HG03066 (cell line): ENCODE data around the gene KIAA1549.

Source experiments
- ATAC-seq: cut with Tn5 transposase; IDR thresholded peaks from one replicate; pipeline ENCODE4 v1.9.1; 2021; ENCODE audit warnings: low read depth; ENCODE audit not compliant: unreplicated experiment

KIAA1549 gene

DNA sequence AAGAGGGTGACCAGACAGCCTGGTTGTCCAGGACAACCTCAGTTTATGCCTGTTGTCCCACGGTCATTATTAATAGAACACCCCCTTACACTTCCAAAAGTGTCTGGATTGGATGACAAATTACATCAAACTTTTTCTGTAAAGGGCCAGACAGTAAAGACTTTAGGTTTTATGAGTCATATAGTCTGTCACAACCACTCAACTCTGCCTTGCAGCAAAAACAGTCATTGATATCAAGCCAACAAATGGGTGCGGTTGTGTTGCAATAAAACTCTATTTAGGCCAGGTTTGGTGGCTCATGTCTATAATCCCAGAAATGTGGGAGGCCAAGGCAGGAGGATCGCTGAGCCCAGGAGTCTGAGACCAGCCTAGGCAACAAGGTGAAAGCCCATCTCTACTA, 116.5 kb downstream of the KIAA1549 start:
- no peak for ATAC-seq

DNA sequence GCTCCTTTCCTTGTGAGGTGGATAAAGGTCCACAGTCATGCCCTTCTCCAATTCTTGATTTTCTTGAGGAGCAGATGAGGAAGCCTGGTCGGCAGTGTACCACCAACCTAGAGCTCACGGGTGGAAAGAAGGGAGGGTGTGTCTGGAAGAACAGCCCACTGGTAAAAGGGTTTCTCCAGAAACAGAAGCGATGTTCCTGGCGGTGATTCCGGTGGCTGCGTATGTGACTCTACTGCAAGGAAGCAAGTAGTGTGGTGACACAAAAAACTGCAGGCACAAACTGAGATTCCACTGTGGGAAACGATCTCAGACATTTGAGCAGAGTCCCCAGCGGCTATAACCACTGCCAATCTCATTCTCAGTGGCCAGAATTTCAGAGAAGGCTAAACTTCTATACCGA, 117.3 kb downstream of the KIAA1549 start:
- no peak for ATAC-seq

DNA sequence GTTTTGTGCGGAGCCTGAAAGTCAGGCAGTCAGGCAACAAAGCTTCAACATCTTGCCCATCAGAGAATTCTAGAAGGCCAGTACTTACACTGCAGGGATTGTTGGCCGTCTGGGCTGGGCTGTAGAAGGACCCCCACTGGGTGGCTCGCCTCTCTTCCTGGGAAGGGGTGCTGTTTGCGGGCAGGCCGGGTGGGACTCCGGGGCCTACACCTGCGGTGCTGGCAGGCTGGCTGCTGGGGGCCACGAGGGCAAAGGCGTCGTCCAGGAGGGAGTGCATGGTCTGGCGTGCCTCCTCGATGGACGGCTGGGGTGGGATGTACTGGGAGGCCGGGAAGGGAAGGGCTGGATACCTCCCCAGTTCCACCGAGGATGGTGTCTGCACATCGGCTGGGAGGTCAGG, 120.1 kb downstream of the KIAA1549 start:
- ATAC-seq, result no peak

DNA sequence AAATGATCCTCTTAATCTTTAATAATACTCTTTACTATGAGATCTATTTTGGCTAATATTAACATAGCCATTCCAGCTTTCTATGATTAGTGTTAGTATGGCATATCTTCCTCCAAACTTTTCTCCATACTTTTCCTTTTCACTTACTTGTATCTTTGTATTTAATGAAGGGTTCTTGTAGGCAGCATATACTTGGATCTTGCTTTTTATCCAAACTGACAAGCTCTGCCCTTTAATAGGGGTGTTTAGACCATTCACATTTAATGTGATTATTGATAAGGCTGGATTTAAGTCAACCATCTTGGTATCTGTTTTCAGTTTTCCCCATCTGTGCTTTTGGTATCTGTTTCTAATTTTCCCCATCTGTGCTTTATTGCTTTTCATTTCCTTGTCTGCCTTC, 123.5 kb downstream of the KIAA1549 start:
- no peak for ATAC-seq

DNA sequence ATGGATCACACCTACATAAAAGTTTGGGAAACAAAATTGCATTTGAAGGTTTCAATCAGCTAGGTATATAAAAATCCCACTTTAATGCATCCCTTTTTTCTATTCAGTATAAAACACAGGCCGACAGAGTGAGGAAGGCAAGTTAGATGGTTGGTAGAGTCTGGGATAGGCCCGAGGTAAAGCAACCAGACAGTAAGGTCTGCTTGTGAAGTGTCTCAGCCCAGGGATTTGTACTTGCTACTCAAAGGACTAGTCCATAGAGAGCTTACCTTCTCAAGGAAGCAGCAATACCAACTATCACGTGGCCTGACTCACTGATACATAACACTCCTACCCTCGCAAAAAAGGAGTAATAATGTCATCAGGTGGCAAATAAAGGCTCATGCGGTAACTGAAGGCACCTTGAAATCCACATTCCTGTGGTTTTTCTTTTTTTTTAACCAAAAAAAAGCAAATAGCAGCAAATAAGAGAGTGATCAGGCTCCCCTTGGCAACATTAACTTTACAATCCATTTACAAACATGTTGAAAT, 127.0 kb downstream of the KIAA1549 start:
- ATAC-seq, result no peak

DNA sequence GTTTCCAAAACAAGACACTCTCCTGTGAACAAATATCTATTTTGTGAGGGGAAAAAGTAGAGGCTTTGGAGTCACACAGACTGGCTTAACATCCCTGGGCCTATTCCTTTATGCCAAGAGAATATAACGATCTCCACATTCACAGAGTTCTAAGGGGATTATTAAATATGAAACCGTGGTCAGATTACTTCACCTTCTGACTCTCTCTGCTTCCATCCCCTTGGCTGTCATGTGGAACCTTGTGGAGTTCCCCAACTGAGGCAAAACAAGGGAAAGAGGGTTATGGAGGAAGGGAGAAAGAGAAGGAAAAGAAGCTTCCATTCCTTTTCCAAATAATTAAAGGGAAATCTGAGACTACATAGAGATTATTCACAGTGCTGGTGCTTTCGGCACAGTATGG, 127.7 kb downstream of the KIAA1549 start:
- ATAC-seq, result no peak

DNA sequence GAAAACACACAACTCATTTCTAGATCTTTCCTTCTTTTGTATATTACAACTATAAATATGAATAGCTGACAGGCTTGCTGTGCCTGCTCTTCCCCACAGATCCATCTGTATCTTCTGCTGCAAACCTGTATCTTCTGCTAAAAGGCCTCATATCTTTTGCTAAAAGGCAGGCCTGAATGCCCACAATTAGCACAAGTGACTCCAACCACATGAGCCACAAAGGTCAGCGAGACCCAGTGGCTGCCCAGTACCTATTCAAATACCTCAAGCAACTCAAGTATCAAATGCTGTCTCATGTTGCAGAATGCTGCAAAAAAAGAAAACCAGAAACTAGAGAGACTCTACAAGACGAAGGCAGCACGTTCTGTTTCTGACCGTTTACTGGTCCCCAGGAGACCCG, 128.7 kb downstream of the KIAA1549 start:
- no peak for ATAC-seq

DNA sequence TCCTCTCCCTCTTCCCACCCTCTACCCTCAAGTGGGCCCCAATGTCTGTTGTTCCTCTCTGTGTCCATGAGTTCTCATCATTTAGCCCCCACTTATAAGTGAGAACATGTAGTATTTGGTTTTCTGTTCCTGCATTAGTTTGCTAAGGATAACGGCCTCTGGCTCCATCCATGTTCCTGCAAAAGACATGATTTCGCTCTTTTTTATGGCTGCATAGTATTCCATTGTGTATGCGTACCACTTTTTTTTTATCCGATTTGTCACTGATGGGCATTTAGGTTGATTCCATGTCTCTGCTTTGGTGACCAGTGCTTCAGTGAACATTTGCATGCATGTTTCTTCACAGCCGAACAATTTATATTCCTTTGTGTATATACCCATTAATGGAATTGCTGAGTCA, 131.5 kb downstream of the KIAA1549 start:
- no peak for ATAC-seq

DNA sequence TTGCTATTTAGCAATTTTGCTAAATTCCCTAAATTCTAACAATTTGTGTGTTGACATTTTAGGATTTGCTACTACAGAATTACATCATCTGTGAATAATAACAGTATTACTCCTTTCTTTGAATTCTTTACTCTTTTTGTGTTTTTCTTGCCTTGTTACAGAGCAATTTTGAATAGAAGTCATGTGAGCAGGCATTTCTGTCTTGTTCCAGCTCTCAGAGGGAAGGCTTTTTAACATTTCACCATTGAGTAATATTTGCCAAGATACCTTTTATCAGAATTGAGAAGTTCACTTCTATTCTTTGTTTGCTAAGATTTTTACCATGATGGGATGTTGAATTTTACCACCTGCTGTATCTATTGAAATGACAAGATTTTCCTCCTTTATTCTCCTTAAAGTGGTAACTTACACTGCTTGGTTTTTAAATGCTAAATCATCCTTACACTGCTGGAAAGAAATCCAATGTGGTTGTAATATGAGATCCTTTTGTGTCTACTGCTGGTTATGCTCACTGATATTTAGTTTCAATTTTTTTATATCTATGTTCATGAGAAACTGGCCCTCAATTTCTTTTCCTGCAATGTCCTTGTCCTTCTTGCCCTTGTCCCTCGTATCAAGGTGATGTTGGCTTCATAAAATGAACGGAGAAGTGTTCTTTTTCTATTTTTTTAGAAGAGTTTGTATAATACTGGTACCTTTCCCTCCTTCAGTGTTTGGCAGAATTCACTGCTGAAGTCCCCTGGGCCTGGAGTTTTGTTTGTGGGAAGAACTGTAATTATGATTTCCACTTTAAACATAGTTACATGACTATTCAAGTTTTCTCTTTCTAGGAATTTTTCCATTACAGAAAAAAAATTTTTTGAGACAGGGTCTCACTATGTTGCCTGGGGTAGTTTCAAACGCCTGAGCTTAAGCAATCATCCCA, 132.9 kb downstream of the KIAA1549 start:
- no peak for ATAC-seq

DNA sequence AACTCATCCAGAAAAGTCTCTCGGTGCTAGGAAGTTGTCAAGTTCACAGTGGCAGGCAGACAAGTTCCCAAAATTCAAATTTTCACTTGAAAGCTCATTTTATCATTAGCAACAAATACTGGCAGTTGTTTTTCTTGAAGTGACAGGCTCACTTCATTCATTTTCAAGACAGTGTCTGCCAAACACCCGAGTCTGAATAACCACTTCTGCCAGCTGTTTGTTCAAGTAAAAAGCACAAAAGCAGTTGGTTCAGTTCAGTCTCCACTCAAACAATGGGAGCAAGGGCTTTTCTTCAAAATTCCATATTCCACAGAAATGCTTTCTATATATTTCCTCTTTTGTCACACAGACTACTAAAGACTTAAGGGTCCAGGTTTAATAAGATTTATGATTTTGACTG, 135.5 kb downstream of the KIAA1549 start:
- no peak for ATAC-seq

DNA sequence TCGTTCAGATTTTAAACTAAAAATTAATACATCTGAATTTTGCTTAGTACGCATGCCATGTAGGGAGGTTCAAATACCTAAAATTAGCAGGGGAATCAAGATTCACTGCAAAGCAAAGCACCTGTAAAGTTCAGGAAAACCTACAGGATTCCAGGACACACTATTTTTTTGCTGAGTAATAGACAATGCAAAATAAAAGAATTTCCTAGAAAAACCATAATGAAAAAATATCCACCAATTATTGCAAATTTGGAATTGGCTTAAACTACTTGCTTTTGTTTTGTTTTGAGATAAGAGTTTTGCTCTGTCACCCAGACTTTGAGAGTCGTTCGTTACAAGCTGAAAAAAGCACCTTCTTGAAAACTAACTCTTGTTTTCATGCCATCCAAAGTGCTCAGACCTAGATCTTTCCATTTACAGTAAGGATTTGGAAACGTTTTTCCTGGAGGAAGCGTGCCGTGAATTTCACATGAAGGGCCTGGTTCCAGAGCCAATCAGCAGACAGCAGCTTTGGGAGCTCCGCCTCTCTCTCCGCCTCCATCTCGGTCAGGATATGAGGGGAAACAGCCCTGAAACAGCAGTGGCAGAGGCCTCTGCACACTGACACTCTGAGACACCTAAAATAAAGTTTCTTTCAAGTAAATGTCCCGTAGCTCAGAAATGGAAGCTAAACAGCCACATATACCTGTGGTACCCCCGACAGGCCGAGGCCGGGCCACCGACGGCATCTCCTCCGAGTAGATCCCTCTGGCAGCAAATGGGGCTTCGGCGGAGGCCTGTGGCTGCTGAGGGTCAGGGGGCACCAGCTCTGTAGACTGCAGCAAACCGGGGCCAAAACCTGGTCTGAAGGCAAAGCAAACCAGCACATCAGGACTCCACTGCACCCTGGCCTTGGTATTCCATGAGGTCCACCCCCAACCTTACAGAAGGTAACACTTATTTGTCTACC, 137.3 kb downstream of the KIAA1549 start:
- no peak for ATAC-seq

DNA sequence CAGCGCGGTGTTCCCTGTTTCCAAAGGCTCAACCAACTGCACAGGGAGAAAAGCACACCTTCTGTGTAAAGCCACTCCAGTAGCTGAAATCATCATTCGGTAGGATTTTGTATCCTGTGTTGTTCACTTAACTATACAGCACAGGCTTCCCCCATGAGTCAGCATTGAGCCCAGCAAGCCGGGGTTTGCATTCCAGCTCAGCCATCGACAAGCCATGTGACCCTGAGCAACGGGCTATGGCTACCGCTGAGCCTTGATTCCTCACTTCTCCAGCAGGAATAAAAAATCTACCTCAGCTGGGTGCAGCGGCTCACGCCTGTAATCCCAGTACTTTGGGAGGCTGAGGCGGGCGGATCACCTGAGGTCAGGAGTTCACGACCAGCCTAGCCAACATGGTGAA, 139.1 kb downstream of the KIAA1549 start:
- no peak for ATAC-seq

DNA sequence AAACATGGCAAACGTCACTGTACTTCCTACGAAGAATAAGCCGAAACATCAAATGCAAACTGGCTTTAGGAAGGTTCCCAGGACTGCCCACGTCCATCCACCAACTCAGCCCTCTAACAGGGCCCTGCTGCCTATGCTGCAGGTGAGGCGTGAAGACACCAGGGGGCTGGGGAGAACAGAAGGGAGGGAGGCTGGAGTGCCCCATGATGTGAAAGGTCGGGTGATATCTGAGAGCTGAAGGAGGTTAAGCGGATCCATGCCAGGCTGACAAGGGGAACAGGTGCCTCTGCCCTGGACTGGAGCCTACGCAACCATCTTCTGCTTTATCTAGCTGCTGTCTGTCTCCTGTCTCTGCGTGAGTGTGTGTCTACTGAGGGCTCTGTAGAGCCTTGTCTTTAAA, 143.0 kb downstream of the KIAA1549 start:
- ATAC-seq, result no peak

DNA sequence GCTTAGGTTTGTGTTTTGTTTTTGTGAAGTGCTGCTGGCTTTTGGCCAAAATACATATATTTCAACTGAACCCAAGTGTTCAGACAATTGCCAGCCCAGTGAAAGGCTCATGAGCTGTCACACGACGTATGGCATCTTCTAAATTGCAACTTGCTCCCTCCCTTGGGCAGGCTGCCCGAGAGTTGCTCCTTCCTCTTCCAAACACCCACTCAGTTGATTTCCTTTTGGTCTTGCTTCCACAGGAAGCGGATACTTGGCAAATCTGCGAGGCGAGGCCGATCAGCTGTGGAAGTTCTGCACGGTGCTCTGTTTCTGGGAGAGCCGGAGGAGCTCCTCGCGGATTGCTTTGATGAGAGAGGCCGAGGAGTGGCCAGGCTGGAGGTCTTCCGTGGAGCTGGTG, 143.6 kb downstream of the KIAA1549 start:
- ATAC-seq, result no peak

DNA sequence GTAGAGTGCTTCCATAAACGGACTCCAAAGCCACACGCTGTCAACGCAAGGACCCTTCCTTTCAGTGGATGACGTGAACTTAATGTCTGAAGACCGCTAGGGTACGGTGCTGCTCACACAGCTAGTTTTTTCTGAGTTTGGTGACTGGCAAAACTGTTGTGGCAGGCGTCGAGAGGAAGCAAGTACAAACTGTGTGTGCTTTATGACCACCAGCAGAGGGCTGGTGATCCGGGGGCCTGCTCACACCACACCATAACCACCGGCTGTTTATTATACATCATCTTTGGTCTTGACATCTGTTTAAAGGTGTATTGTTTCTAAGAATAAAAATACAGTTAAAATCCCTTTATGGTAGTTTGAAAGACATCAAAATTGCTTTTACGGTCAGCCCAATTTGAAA, 146.1 kb downstream of the KIAA1549 start:
- ATAC-seq, result no peak

DNA sequence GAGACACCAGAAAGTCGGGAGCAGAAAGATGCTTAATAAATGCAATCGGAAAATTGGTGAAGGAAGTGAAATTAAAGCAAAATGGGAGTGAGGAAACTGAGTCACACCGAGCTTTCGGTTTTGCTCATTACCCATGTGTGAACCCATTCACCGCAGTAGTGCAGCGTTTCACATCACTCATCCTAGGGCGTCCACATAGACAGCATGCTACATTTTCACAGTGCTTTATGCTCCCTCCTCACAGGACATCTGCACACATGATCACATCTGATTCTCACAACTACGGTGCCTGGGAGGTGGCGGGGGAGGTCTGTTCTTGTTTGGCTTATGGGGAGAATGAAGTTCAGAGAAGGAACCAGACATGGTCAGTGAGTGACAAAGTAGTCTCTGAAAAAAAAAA, 146.6 kb downstream of the KIAA1549 start:
- ATAC-seq, result no peak

DNA sequence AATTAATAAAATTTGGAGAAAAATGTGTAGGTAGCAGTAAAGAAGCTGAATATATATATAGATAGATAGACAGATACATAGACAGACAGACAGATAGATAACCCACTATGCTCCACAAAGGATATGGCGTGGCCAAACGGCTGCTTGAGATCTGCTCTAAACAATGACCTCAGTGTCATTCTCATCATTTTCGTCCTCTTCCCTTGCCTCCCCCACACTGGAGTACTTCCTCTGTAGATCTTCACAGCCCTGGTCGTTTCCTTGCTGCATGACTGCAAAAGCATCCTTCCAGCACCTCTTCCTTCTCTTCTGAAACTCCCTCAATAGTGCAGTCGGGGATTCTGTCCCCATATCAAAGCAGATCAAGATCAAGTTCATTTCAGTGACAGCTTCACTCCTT, 147.6 kb downstream of the KIAA1549 start:
- ATAC-seq, result no peak

DNA sequence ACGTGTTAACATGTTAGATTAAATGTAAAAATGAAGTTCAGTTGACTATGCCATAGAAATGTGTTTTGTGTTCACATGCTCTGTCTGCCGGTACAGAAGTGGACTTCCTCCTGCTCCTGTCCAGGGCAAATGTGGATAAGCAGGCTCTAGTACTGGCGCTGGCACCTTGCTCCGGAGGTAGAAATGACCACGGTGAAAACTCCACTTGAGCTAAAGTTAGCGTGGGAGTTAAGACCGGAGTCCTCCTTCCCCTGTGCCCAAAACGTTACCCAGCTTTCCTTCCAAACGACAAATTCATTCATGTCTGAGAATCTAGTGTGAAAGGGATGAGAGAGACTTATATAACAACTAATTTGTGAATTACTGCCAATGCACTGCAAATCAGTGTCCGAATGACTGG, 148.2 kb downstream of the KIAA1549 start:
- ATAC-seq, result no peak

DNA sequence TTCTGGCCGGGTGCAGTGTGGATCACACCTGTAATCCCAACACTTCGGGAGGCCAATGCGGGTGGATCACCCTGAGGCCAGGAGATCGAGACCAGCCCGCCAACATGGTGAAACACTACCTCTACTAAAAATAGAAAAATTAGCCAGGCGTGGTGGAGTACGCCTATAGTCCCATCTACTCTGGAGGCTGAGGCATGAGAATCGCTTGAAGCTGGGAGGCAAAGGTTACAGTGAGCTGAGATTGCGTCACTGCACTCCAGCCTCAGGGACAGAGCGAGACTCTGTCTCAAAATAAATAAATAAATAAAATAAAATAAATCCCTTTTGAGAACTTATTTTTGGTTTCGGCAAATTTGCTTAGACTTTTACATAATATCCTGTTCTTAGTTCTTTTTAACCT, 151.9 kb downstream of the KIAA1549 start:
- ATAC-seq, result no peak

DNA sequence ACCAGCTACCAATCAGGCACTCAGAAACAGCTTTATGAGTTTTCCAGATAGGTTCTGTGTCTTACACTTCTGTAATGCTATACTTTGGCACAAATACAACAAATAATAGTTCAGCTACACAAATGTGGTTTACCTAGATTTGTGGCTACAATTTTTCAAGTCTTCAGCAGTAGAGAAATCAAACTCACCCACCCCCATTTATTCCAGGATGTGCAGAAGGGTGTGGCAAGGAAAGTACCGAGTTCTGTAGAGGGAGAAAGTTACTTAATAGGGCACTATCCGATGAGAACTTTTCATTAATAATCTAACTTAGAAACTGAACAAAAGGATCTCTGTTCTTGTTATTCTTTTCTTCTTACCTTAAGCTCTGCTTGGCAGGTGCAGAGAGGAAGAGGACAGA, 152.9 kb downstream of the KIAA1549 start:
- ATAC-seq, result no peak

DNA sequence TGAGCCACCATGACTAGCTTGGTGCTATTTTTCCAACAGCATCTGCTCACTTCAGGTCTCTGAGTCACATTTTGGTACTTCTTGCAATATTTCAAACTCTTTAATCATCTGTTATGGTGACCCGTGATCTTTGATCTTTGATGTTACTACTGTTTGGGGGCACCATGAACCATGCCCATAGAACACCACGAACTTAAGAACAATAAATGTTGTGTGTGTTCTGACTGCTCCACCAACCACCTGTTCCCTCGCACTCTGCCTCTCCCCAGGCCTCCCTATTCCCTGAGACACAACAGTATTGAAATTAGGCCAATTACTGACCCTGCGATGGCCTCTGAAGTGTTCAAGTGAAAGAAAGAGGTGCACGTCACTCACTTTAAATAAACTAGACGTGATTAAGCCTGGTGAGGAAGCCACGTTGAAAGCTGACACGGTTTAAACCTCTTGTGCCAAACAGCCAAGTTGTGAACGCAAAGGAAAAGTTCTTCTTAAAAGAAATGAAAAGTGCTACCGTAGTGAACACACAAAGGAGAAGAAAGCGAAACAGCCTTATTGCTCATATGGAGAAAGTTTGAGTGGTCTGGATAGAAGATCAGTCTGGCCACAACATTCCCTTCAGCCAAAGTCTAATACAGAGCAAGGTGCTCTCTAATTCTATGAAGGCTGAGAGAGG, 156.0 kb downstream of the KIAA1549 start:
- no peak for ATAC-seq
